ENCODE measurements around the gene CCL7. TPM values are rescaled to one million over a fixed set of nuclear protein-coding genes. Genes with fewer than 3 reads are reported as not detected.

CCL7 gene
- total RNA-seq, 1 donor from 2014 or later, result not detected

DNA sequence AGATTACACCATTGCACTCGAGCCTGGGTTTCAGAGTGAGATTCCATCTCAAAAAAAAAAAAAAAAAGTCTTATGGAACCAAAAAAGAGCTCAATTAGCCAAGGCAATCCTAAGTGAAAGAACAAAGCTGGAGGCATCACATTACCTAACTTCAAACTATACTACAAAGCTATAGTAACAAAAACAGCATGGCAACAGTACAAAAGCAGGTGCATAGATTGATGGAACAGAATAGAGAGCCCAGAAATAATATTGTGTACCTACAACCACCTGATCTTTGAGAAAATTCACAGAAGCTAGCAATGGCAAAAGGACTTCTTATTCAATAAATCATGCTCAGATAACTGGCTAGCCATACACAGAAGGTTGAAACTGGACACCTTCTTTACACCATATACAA is 39.7 kb upstream of the CCL7 start:
- Mint-ChIP-seq H3K4me3 (ENCODE audit: unreplicated experiment) (no peak overlapping the region), H3K27me3 (ENCODE audit: unreplicated experiment) (no peaks in the 10 kb centered on the region), H3K9me3 (ENCODE audit: unreplicated experiment) (peaks cover 18% of the 10 kb centered on the region), H3K4me1 (ENCODE audit: unreplicated experiment) (peaks cover 32% of the 10 kb centered on the region), H3K36me3 (ENCODE audit: unreplicated experiment) (peaks cover 2% of the 10 kb centered on the region), H3K27ac (ENCODE audit: unreplicated experiment) (no peak overlapping the region)
- TF ChIP-seq, protein P1, sequence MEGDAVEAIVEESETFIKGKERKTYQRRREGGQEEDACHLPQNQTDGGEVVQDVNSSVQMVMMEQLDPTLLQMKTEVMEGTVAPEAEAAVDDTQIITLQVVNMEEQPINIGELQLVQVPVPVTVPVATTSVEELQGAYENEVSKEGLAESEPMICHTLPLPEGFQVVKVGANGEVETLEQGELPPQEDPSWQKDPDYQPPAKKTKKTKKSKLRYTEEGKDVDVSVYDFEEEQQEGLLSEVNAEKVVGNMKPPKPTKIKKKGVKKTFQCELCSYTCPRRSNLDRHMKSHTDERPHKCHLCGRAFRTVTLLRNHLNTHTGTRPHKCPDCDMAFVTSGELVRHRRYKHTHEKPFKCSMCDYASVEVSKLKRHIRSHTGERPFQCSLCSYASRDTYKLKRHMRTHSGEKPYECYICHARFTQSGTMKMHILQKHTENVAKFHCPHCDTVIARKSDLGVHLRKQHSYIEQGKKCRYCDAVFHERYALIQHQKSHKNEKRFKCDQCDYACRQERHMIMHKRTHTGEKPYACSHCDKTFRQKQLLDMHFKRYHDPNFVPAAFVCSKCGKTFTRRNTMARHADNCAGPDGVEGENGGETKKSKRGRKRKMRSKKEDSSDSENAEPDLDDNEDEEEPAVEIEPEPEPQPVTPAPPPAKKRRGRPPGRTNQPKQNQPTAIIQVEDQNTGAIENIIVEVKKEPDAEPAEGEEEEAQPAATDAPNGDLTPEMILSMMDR (IDR thresholded peaks at IDR 0.05), result no peak
- DNase-seq (ENCODE audit: extremely low spot score, unreplicated experiment), result no peak

DNA sequence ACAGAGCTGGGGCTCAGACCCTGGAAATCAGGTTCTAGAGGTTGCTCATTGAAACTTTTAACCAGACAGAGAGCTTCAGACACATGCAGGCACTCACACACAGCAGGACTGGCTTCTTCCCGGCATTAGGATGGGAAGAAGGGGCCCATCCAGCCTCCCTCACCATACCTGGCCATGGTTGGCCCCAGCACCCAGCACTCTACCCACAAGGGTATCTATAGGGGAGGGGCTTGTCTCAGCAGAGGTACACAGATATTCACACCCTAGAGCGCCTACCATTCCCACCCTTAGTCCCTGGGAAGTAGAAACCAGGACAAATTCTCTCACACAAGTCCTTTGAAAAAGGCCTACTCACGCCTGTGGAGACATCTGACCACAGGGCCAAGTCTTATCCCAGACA is 35.4 kb upstream of the CCL7 start:
- H3K27ac Mint-ChIP-seq (ENCODE audit: unreplicated experiment), result no peak overlapping the region
- no peak overlapping the region for H3K4me3 Mint-ChIP-seq (ENCODE audit: unreplicated experiment)
- H3K36me3 Mint-ChIP-seq (ENCODE audit: unreplicated experiment), result peaks cover under 1% of the 10 kb centered on the region
- peaks cover 53% of the 10 kb centered on the region for H3K4me1 Mint-ChIP-seq (ENCODE audit: unreplicated experiment)
- DNase-seq (ENCODE audit: extremely low spot score, unreplicated experiment), result no peak
- no peaks in the 10 kb centered on the region for H3K27me3 Mint-ChIP-seq (ENCODE audit: unreplicated experiment)
- TF ChIP-seq, protein P1 (IDR thresholded peaks at IDR 0.05), result no peak
- H3K9me3 Mint-ChIP-seq (ENCODE audit: unreplicated experiment), result peaks cover 7% of the 10 kb centered on the region

DNA sequence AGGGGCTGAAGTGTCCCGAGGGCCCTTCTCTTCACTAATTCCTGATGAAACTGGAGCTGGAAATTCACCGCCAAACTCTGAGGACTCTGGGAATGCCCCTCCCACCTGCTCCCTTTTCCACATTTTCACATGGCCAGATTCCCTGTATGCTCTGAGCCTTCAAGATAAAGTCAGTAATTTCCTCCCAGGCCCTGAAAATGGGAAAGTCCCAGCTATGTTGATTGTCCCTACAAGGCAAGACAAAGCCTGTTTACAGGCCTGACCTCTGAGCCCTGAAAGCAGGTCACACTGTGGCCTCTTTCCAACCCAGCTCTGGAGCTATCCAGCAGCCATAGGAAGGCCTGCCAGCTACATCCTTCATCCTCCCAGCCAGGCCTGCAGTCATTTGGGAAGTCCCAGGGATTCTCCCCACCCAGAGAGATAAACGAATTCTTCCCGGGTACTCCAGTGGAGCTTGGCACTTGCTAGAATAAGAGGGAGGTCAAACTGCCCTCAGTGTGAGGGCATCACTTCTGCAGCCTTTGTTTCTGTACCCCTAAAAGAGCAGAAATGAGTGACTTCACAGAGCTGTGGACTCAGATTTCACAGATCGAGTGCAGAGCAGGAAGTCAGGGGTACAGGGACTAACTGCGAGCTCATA is 34.5 kb upstream of the CCL7 start:
- TF ChIP-seq, protein P1 (IDR thresholded peaks at IDR 0.05), result no peak
- Mint-ChIP-seq H3K27ac (ENCODE audit: unreplicated experiment) (no peak overlapping the region), H3K4me1 (ENCODE audit: unreplicated experiment) (peaks cover 62% of the 10 kb centered on the region), H3K9me3 (ENCODE audit: unreplicated experiment) (peaks cover 7% of the 10 kb centered on the region), H3K36me3 (ENCODE audit: unreplicated experiment) (no peaks in the 10 kb centered on the region), H3K27me3 (ENCODE audit: unreplicated experiment) (no peaks in the 10 kb centered on the region), H3K4me3 (ENCODE audit: unreplicated experiment) (no peak overlapping the region)
- DNase-seq (ENCODE audit: extremely low spot score, unreplicated experiment), result no peak

DNA sequence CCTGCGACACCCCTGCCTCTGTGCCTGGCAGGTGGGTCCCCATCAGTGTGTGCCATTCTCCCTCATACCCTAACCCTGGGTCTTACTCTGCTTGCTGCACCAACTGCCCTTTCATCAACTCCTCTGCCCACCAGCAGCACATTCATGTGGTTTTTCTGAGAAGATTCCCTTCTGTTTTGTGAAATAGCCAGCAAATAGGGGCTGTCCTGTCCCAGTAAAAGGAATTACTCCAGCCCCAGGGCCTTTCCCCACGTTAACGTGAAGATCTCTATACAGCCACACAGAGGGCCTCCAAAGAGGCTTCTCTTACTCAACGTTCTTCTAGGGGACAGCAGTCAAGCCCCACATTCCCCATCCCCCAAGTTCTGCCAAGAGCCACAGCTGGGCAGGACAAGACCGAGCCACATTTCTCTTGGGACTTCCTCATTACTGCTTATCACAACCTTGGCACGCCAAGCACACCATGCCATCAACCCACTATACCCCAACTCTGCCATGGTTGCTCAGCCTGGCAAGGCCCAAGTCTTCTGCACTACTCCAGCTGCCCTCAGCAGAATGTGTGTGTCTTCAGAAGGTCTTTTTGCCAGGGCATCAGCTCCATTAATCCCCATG is 33.6 kb upstream of the CCL7 start:
- no peak overlapping the region for H3K27ac Mint-ChIP-seq (ENCODE audit: unreplicated experiment)
- H3K4me1 Mint-ChIP-seq (ENCODE audit: unreplicated experiment), result peaks cover 70% of the 10 kb centered on the region

DNA sequence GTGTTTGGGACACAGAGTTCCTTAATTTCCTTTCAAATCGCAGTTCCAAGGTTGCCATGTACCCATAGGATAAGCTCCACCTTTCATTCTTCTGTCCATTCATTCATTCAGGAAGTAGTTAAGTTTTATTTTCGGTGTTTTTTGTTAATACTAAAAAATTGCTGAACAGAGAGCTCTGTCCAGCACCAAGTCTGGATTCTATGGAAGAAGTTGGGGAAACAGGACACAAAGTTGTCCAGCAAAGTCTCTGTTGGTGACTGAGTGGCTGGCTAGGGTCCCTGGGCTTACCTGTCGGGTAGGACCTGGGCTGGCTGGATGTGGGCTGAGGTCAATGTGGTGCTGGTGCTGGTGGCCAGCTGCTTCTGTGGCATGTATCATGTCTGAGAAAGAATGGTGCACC is 32.6 kb upstream of the CCL7 start:
- DNase-seq (ENCODE audit: extremely low spot score, unreplicated experiment), result no peak
- TF ChIP-seq, protein P1 (IDR thresholded peaks at IDR 0.05), result no peak
- Mint-ChIP-seq H3K9me3 (ENCODE audit: unreplicated experiment) (no peaks in the 10 kb centered on the region), H3K4me3 (ENCODE audit: unreplicated experiment) (no peak overlapping the region), H3K27ac (ENCODE audit: unreplicated experiment) (no peak overlapping the region), H3K36me3 (ENCODE audit: unreplicated experiment) (no peaks in the 10 kb centered on the region), H3K27me3 (ENCODE audit: unreplicated experiment) (no peaks in the 10 kb centered on the region), H3K4me1 (ENCODE audit: unreplicated experiment) (peaks cover 75% of the 10 kb centered on the region)

More for the DNA sequence above, 33.6 kb upstream of the CCL7 start:
- no peaks in the 10 kb centered on the region for H3K9me3 Mint-ChIP-seq (ENCODE audit: unreplicated experiment)
- H3K4me3 Mint-ChIP-seq (ENCODE audit: unreplicated experiment), result no peak overlapping the region
- H3K27me3 Mint-ChIP-seq (ENCODE audit: unreplicated experiment), result no peaks in the 10 kb centered on the region
- H3K36me3 Mint-ChIP-seq (ENCODE audit: unreplicated experiment), result no peaks in the 10 kb centered on the region
- TF ChIP-seq, protein P1 (IDR thresholded peaks at IDR 0.05), result no peak
- DNase-seq (ENCODE audit: extremely low spot score, unreplicated experiment), result no peak

Data from osteocyte (in vitro differentiated cells).